IMR-90 (cell line): Measurements from ENCODE around the gene GIT2. TPM values are rescaled to one million over a fixed set of nuclear protein-coding genes. Genes with fewer than 3 reads are reported as not detected.

Experiments used
- ATAC-seq: fragments of 200-7000 bp; cut with Tn5 transposase; 2 replicates; pipeline ENCODE4 v1.9.1; 2020; ENCODE audit warnings: low read depth, mild to moderate bottlenecking, moderate library complexity
- BruUV-seq: library from RNA; stranded (reverse); fragments of 400-500 nt; replicated peaks from 2 replicates; lab custom pipeline; 2021; lab: Mats Ljungman, UMichigan
- CTCF ChIA-PET: fragments of 300-600 bp; formaldehyde crosslinking; extraction: SDS; loops from one replicate; lab custom pipeline; 2021; ENCODE audit warnings: antibody characterized with exemption; lab: Yijun Ruan, JAX
- POLR2A ChIA-PET: fragments of 300-600 bp; sonication (Branson Sonifier 250); formaldehyde crosslinking; loops from one replicate; lab custom pipeline; 2022; ENCODE audit warnings: antibody characterized with exemption; ENCODE audit not compliant: unreplicated experiment; lab: Charles Lee
- DNase-seq: peaks from one replicate; pipeline ENCODE4 v3.0.0; 2013
- H2AFZ ChIP-seq: replicated peaks from 2 replicates; pipeline ENCODE3; 2013; ENCODE audit warnings: low read length, mild to moderate bottlenecking; ENCODE audit not compliant: poor library complexity
- H2AK5ac ChIP-seq: 2 replicates; pipeline ENCODE4 v1.6.1; 2013; ENCODE audit warnings: low read depth, low read length, inconsistent platforms
- H2AK9ac ChIP-seq: replicated peaks from 2 replicates; pipeline ENCODE3; 2013; ENCODE audit warnings: mild to moderate bottlenecking, low read depth, low read length, moderate library complexity; ENCODE audit not compliant: poor library complexity
- H2BK120ac ChIP-seq: 2 replicates; pipeline ENCODE4 v1.6.1; 2013; ENCODE audit warnings: low read depth, low read length, inconsistent platforms
- H2BK15ac ChIP-seq: 3 replicates; pipeline ENCODE4 v1.6.1; 2013; ENCODE audit warnings: low read depth, low read length, inconsistent platforms
- H2BK20ac ChIP-seq: 2 replicates; pipeline ENCODE4 v1.6.1; 2013; ENCODE audit warnings: low read depth, mild to moderate bottlenecking, inconsistent platforms, low read length, moderate library complexity
- H2BK5ac ChIP-seq: 2 replicates; pipeline ENCODE4 v1.6.1; 2013; ENCODE audit warnings: mild to moderate bottlenecking, low read depth, low read length, inconsistent platforms; ENCODE audit not compliant: poor library complexity, severe bottlenecking
- H3K14ac ChIP-seq: replicated peaks from 2 replicates; pipeline ENCODE4 v1.6.1; 2013; ENCODE audit warnings: low read depth, low read length, inconsistent platforms
- H3K18ac ChIP-seq: 2 replicates; pipeline ENCODE4 v1.6.1; 2013; ENCODE audit warnings: low read depth, low read length, control low read depth
- H3K23ac ChIP-seq: 2 replicates; pipeline ENCODE4 v1.6.1; 2013; ENCODE audit warnings: low read depth, low read length, inconsistent platforms
- H3K27ac ChIP-seq: 2 replicates; pipeline ENCODE4 v1.5.1; 2013; ENCODE audit warnings: mild to moderate bottlenecking, control low read depth, low read length; ENCODE audit not compliant: insufficient read depth
- H3K27me3 ChIP-seq: 2 replicates; pipeline ENCODE4 v1.6.1; 2013; ENCODE audit warnings: low read length; ENCODE audit not compliant: control insufficient read depth, insufficient read depth
- H3K36me3 ChIP-seq: 2 replicates; pipeline ENCODE4 v1.6.1; 2013; ENCODE audit warnings: low read length, mixed read lengths; ENCODE audit not compliant: control insufficient read depth, insufficient read depth
- H3K4ac ChIP-seq: 2 replicates; pipeline ENCODE4 v1.6.1; 2013; ENCODE audit warnings: low read depth, low read length, inconsistent platforms
- H3K4me1 ChIP-seq: 2 replicates; pipeline ENCODE4 v1.6.1; 2013; ENCODE audit warnings: low read length, mixed read lengths; ENCODE audit not compliant: control insufficient read depth, insufficient read depth
- H3K4me2 ChIP-seq: 2 replicates; pipeline ENCODE4 v1.6.1; 2013; ENCODE audit warnings: low read depth, mild to moderate bottlenecking, control low read depth, low read length, moderate library complexity
- H3K4me3 ChIP-seq: 2 replicates; pipeline ENCODE4 v1.5.1; 2013; ENCODE audit warnings: low read depth, mild to moderate bottlenecking, control low read depth, low read length, moderate library complexity; ENCODE audit not compliant: insufficient read depth
- H3K56ac ChIP-seq: 2 replicates; pipeline ENCODE4 v1.6.1; 2013; ENCODE audit warnings: low read length, inconsistent platforms; ENCODE audit not compliant: insufficient read depth; ENCODE audit errors: extremely low read depth
- H3K79me1 ChIP-seq, 2 experiments: 2 replicates each; pipeline ENCODE4 v1.6.1; 2013; ENCODE audit warnings: low read length in 2 of 2, inconsistent platforms in 1 of 2, low read depth in 1 of 2
- H3K9ac ChIP-seq: 2 replicates; pipeline ENCODE4 v1.6.1; 2013; ENCODE audit warnings: low read depth, low read length, control low read depth
- H3K9me1 ChIP-seq: 2 replicates; pipeline ENCODE4 v1.6.1; 2013; ENCODE audit warnings: low read length, inconsistent platforms; ENCODE audit not compliant: insufficient read depth
- H3K9me3 ChIP-seq: 2 replicates; pipeline ENCODE4 v1.6.1; 2013; ENCODE audit warnings: low read length; ENCODE audit not compliant: control insufficient read depth, insufficient read depth
- H4K20me1 ChIP-seq: 2 replicates; pipeline ENCODE4 v1.6.1; 2013; ENCODE audit warnings: low read length, inconsistent platforms; ENCODE audit not compliant: insufficient read depth
- H4K5ac ChIP-seq: 2 replicates; pipeline ENCODE4 v1.6.1; 2013; ENCODE audit warnings: mild to moderate bottlenecking, low read depth, low read length, control low read depth
- H4K8ac ChIP-seq, 2 experiments: 2 replicates each; pipeline ENCODE4 v1.6.1; 2013; ENCODE audit warnings: low read depth in 2 of 2, low read length in 2 of 2, control low read depth in 1 of 2, inconsistent platforms in 1 of 2
- H4K91ac ChIP-seq: 2 replicates; pipeline ENCODE4 v1.6.1; 2013; ENCODE audit warnings: low read depth, low read length, inconsistent platforms; ENCODE audit not compliant: insufficient read depth
- BHLHE40 ChIP-seq: fragments of 150-350 bp; IDR thresholded peaks from 2 replicates; pipeline ENCODE4 v1.6.1; 2016; ENCODE audit warnings: mild to moderate bottlenecking, low read depth, low read length
- CEBPB ChIP-seq: IDR thresholded peaks from 2 replicates; pipeline ENCODE4 v1.6.1; 2012; ENCODE audit warnings: low read depth, low read length, improper control_type of control experiment
- CHD1 ChIP-seq: IDR thresholded peaks from 2 replicates; pipeline ENCODE4 v1.6.1; 2012; ENCODE audit warnings: low read depth, low read length, improper control_type of control experiment
- FOS ChIP-seq: fragments of 150-350 bp; IDR thresholded peaks from 2 replicates; pipeline ENCODE4 v1.6.1; 2016; ENCODE audit warnings: low read depth, low read length
- MAFK ChIP-seq: IDR thresholded peaks from 2 replicates; pipeline ENCODE4 v1.6.1; 2012; ENCODE audit warnings: low read depth, low read length, improper control_type of control experiment
- MXI1 ChIP-seq: IDR thresholded peaks from 2 replicates; pipeline ENCODE4 v1.6.1; 2012; ENCODE audit warnings: low read depth, mild to moderate bottlenecking, low read length, moderate library complexity, borderline replicate concordance
- NFE2L2 ChIP-seq: fragments of 150-350 bp; IDR thresholded peaks from 2 replicates; pipeline ENCODE4 v1.6.1; 2016; ENCODE audit warnings: low read depth, mild to moderate bottlenecking, low read length
- POLR2A ChIP-seq: IDR thresholded peaks from 2 replicates; pipeline ENCODE4 v1.6.1; 2012; ENCODE audit warnings: mild to moderate bottlenecking, low read depth, low read length
- RAD21 ChIP-seq: IDR thresholded peaks from 2 replicates; pipeline ENCODE4 v1.6.1; 2012; ENCODE audit warnings: low read length, improper control_type of control experiment
- RFX5 ChIP-seq: IDR thresholded peaks from 2 replicates; pipeline ENCODE4 v1.8.0; 2012; ENCODE audit warnings: low read depth, mild to moderate bottlenecking, low read length, moderate library complexity
- WGBS, 2 experiments: methylation state at CpG; one replicate each; pipeline versions ENCODE4 v1.1.5 to v1.1.7; 2013; ENCODE audit warnings: missing lambda C conversion rate in 2 of 2; ENCODE audit not compliant: insufficient read length in 1 of 2; ENCODE audit errors: extremely low coverage in 2 of 2; 5-methylcytosine and 5-hydroxymethylcytosine counted together
- dilution Hi-C: fragments of 300-500 bp; cut with HindIII; formaldehyde crosslinking; loops from one replicate; pipeline ENCODE4 v1.14.3; 2018; ENCODE audit warnings: low sequenced_read_pairs; ENCODE audit not compliant: unreplicated experiment
- in situ Hi-C: fragments of 300-500 bp; cut with MboI; formaldehyde crosslinking; loops from 3 replicates; pipeline ENCODE4 v1.14.3; 2019; ENCODE audit warnings: low sequenced_read_pairs, inconsistent platforms, mixed read lengths
- intact Hi-C: fragments of 100-400 bp; cut with micrococcal nuclease; formaldehyde crosslinking; loops from 2 replicates; pipeline ENCODE4 v1.10.0; 2022
- polyA plus RNA-seq, 3 experiments: library from polyadenylated mRNA; depleted of rRNA; stranded (reverse); fragments of >200 nt; gene quantifications; 2 replicates each; pipeline ENCODE4 v1.2.3, GENCODE V29; 2012; ENCODE audit warnings: low replicate concordance in 1 of 3
- total RNA-seq: library from RNA; depleted of rRNA; stranded (reverse); fragments of >200 nt; gene quantifications from 2 replicates; pipeline ENCODE4 v1.2.3, GENCODE V29; 2012
- TF ChIP-seq, protein P1 (sequence below): conservative IDR thresholded peaks from 2 replicates; pipeline ENCODE4 v1.5.1; 2012; ENCODE audit warnings: mild to moderate bottlenecking, low read depth, low read length, improper control_type of control experiment
- TF ChIP-seq, protein P2 (sequence below): fragments of 150-350 bp; IDR thresholded peaks from 2 replicates; pipeline ENCODE4 v1.6.1; 2016; ENCODE audit warnings: low read depth, mild to moderate bottlenecking, low read length, moderate library complexity, borderline replicate concordance

GIT2 gene
- total and polyA plus RNA-seq, 2 of the 4 experiments (the other 2 are of a cell fraction) = 48.0 to 71.9 TPM

DNA sequence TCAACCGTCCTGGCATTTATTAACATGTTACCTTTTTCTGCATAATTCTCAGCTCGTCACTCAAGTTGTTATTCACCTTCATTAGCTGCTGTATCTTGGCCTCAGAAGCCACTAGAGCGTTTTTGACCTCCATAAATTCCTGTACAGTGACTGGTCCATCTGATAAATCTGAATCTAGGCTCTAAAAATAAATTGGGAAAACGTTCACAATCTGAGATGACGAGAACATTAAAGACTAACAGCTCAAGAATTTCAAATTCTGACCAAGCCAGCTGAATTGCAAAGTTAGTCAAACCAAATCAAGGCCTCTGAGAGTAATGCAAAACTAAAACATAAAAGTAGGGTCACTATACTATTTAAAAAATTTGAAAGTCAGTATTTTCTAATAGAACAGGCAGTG lies 45.0 kb downstream of the GIT2 start:
- DNase-seq = peak; percentile 96
- Histone ChIP-seq H2BK15ac (peak overlapping the region; percentile 98; the same call in 2 of the 3 replicates), H2BK120ac (peak overlapping the region; percentile 96), H4K8ac (peak overlapping the region; percentile 31 to 90; a peak in 3 of 4 replicates), H3K36me3 (peaks cover 22% of the 10 kb centered on the region), H3K27me3 (no peaks in the 10 kb centered on the region), H3K18ac (peak overlapping the region; percentile 82; the same call in 1 of the 2 replicates), H3K9me3 (no peaks in the 10 kb centered on the region), H3K79me1 (peaks cover 22 to 44% of the 10 kb centered on the region in 2 experiments), H3K4me3 (no peak overlapping the region), H3K23ac (peak overlapping the region; percentile 79; the same call in 1 of the 2 replicates), H4K5ac (peak overlapping the region; percentile 94; the same call in 1 of the 2 replicates), H2AK5ac (peak overlapping the region; percentile 49; the same call in 1 of the 2 replicates), H3K4me1 (peaks cover 46% of the 10 kb centered on the region), H2AFZ (no peak overlapping the region), H3K4ac (peak overlapping the region; percentile 88; the same call in 1 of the 2 replicates), H3K27ac (peak overlapping the region; percentile 89), H3K9ac (peak overlapping the region; percentile 5; the same call in 1 of the 2 replicates), H2AK9ac (no peak overlapping the region), H2BK5ac (peak overlapping the region; percentile 99), H3K4me2 (peak overlapping the region; percentile 72; the same call in 1 of the 2 replicates), H3K14ac (peak overlapping the region; percentile 80), H3K56ac (peak overlapping the region; percentile 69), H2BK20ac (peak overlapping the region; percentile 97), H3K9me1 (peaks cover 32% of the 10 kb centered on the region), H4K20me1 (peaks cover 8% of the 10 kb centered on the region; the same call in 1 of the 2 replicates), H4K91ac (peak overlapping the region; percentile 88)
- no TSS peak for BruUV-seq
- dilution Hi-C loops (no loop called here), in situ Hi-C loops (no loop called here), intact Hi-C loops (no loop called here)
- CTCF ChIA-PET = no interaction called here
- no CpG with 5 or more reads among the region's 5 CpGs for WGBS, 2 experiments
- ATAC-seq = peak; percentile 66
- POLR2A ChIA-PET = interaction anchor here (0.7 kb wide), 1 partner anchor 19 kb away, joined by 3 read pairs; no protein-coding TSS in a partner anchor
- peak; percentile 27; the same call in 1 of the 2 replicates for TF ChIP-seq BHLHE40
- TF ChIP-seq POLR2A = no peak
- no peak for TF ChIP-seq NFE2L2
- peak; percentile 87 for TF ChIP-seq FOS
- 0 out of 2 replicates have a peak, but pooled peaks have one; percentile 45 for TF ChIP-seq CEBPB
- TF ChIP-seq MAFK = 0 out of 2 replicates have a peak, but pooled peaks have one; percentile 42
- TF ChIP-seq, protein P1, sequence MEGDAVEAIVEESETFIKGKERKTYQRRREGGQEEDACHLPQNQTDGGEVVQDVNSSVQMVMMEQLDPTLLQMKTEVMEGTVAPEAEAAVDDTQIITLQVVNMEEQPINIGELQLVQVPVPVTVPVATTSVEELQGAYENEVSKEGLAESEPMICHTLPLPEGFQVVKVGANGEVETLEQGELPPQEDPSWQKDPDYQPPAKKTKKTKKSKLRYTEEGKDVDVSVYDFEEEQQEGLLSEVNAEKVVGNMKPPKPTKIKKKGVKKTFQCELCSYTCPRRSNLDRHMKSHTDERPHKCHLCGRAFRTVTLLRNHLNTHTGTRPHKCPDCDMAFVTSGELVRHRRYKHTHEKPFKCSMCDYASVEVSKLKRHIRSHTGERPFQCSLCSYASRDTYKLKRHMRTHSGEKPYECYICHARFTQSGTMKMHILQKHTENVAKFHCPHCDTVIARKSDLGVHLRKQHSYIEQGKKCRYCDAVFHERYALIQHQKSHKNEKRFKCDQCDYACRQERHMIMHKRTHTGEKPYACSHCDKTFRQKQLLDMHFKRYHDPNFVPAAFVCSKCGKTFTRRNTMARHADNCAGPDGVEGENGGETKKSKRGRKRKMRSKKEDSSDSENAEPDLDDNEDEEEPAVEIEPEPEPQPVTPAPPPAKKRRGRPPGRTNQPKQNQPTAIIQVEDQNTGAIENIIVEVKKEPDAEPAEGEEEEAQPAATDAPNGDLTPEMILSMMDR = no peak
- TF ChIP-seq RAD21 = no peak
- no peak for TF ChIP-seq RFX5
- TF ChIP-seq CHD1 = no peak
- TF ChIP-seq MXI1 = no peak
- TF ChIP-seq, protein P2, sequence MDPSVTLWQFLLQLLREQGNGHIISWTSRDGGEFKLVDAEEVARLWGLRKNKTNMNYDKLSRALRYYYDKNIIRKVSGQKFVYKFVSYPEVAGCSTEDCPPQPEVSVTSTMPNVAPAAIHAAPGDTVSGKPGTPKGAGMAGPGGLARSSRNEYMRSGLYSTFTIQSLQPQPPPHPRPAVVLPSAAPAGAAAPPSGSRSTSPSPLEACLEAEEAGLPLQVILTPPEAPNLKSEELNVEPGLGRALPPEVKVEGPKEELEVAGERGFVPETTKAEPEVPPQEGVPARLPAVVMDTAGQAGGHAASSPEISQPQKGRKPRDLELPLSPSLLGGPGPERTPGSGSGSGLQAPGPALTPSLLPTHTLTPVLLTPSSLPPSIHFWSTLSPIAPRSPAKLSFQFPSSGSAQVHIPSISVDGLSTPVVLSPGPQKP = no peak
